ENCODE data around the gene MT1X. TPM values are rescaled to one million over a fixed set of nuclear protein-coding genes. Genes with fewer than 3 reads are reported as not detected.

The MT1X gene
- polyA plus RNA-seq, 2 of the 4 experiments (the other 2 are of a cell fraction), result 44.0 to 131 TPM

DNA sequence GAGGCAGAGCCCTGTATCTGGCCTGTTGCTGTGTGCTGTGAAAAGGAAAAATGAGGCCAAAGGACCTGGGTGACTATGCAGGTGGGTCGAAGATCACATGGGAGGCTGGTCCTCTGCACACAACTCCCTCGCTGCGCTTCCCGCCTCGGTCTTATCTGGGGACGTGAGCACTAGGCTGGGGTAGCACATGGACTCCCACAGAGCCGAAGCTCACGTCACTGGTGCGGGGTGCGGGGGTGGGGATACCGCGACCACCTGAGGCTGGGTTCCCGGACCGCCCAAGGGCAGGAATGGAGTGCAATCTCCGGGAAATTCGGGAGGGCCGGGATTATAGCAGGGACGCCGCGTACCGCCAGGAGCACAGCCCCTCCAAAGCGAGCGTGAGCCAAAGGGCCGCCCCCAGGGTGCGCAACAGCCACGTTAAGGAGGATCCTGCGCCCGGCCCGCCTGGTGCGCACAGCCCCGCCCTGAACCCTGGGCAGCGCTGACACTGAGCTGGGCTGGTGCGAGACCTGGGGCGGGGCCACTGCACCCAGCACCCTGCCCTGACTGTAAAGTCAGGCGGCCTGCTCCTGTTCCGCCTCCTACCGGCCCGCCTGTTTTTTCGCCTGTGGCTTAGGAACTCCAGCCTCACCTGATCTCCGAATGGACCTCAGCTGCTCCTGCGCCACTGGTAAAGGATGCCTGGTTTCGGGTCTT, 39.0 kb upstream of the MT1X start:
- ChIA-PET CTCF (interaction anchor here (0.5 to 25.6 kb wide), 26 partner anchors 8 to 333 kb away, joined by 3 to 340 read pairs (median 4); partner anchors contain the start of genes MT1B, MT1E, MT1G and MT1H), POLR2A (interaction anchor here (0.6 to 2.2 kb wide), 7 partner anchors 12 to 39 kb away, joined by 3 to 33 read pairs (median 4); partner anchors contain the start of genes MT1F, MT1X and MT2A)
- 30% methylated on average over 16 of the region's 42 CpGs for WGBS (ENCODE audit: missing lambda C conversion rate)
- peak overlapping the region; percentile 72 to 90 for H3K27ac ChIP-seq
- FAIRE-seq (no peak), ATAC-seq (peak; percentile 97 to 100), DNase-seq (ENCODE audit: low read depth in 1 of 2, low spot score in 1 of 2) (peak; percentile 80 to 85)
- no peaks in the 10 kb centered on the region for H3K9me3 ChIP-seq
- peak overlapping the region; percentile 78 for H3K4me2 ChIP-seq
- H3K4me1 ChIP-seq, result peaks cover 10% of the 10 kb centered on the region; the same call in 2 of the 3 replicates
- TF ChIP-seq ESRRA (IDR thresholded peaks at IDR 0.05; ENCODE audit: borderline replicate concordance, low read length), result no peak
- TF ChIP-seq, protein P1, sequence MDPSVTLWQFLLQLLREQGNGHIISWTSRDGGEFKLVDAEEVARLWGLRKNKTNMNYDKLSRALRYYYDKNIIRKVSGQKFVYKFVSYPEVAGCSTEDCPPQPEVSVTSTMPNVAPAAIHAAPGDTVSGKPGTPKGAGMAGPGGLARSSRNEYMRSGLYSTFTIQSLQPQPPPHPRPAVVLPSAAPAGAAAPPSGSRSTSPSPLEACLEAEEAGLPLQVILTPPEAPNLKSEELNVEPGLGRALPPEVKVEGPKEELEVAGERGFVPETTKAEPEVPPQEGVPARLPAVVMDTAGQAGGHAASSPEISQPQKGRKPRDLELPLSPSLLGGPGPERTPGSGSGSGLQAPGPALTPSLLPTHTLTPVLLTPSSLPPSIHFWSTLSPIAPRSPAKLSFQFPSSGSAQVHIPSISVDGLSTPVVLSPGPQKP (IDR thresholded peaks at IDR 0.05; ENCODE audit: low read depth, low read length), result no peak
- TF ChIP-seq, protein P2, sequence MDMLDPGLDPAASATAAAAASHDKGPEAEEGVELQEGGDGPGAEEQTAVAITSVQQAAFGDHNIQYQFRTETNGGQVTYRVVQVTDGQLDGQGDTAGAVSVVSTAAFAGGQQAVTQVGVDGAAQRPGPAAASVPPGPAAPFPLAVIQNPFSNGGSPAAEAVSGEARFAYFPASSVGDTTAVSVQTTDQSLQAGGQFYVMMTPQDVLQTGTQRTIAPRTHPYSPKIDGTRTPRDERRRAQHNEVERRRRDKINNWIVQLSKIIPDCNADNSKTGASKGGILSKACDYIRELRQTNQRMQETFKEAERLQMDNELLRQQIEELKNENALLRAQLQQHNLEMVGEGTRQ (IDR thresholded peaks at IDR 0.05), result no peak
- no peak for TF ChIP-seq FOSB (CRISPR knock-in tag; IDR thresholded peaks at IDR 0.05)
- no peak for TF ChIP-seq EP300 (IDR thresholded peaks at IDR 0.05)
- no peak for TF ChIP-seq GATA3 (IDR thresholded peaks at IDR 0.05; ENCODE audit: borderline replicate concordance)
- TF ChIP-seq HOXB5 (CRISPR knock-in tag; IDR thresholded peaks at IDR 0.05), result no peak
- TF ChIP-seq ZNF302 (CRISPR knock-in tag; IDR thresholded peaks at IDR 0.05), result no peak
- peak; percentile 58 for TF ChIP-seq SMC3 (IDR thresholded peaks at IDR 0.05)
- TF ChIP-seq RAD21 (conservative IDR thresholded peaks at IDR 0.05 in 1 of 2, IDR thresholded peaks at IDR 0.05 in 1 of 2), result peak; percentile 60 to 67
- TF ChIP-seq JUNB (IDR thresholded peaks at IDR 0.05), result no peak
- TF ChIP-seq TFCP2L1 (CRISPR knock-in tag; IDR thresholded peaks at IDR 0.05), result 0 out of 2 replicates have a peak, but pooled peaks have one; percentile 40
- no peak for TF ChIP-seq CBX8 (IDR thresholded peaks at IDR 0.05)
- TF ChIP-seq, protein P3, sequence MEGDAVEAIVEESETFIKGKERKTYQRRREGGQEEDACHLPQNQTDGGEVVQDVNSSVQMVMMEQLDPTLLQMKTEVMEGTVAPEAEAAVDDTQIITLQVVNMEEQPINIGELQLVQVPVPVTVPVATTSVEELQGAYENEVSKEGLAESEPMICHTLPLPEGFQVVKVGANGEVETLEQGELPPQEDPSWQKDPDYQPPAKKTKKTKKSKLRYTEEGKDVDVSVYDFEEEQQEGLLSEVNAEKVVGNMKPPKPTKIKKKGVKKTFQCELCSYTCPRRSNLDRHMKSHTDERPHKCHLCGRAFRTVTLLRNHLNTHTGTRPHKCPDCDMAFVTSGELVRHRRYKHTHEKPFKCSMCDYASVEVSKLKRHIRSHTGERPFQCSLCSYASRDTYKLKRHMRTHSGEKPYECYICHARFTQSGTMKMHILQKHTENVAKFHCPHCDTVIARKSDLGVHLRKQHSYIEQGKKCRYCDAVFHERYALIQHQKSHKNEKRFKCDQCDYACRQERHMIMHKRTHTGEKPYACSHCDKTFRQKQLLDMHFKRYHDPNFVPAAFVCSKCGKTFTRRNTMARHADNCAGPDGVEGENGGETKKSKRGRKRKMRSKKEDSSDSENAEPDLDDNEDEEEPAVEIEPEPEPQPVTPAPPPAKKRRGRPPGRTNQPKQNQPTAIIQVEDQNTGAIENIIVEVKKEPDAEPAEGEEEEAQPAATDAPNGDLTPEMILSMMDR (IDR thresholded peaks at IDR 0.05), result peak; percentile 51
- peak in 1 of 2 experiments; percentile 18; a peak in 1 of 5 replicates for TF ChIP-seq JUN (IDR thresholded peaks at IDR 0.05)
- TF ChIP-seq, protein P4, sequence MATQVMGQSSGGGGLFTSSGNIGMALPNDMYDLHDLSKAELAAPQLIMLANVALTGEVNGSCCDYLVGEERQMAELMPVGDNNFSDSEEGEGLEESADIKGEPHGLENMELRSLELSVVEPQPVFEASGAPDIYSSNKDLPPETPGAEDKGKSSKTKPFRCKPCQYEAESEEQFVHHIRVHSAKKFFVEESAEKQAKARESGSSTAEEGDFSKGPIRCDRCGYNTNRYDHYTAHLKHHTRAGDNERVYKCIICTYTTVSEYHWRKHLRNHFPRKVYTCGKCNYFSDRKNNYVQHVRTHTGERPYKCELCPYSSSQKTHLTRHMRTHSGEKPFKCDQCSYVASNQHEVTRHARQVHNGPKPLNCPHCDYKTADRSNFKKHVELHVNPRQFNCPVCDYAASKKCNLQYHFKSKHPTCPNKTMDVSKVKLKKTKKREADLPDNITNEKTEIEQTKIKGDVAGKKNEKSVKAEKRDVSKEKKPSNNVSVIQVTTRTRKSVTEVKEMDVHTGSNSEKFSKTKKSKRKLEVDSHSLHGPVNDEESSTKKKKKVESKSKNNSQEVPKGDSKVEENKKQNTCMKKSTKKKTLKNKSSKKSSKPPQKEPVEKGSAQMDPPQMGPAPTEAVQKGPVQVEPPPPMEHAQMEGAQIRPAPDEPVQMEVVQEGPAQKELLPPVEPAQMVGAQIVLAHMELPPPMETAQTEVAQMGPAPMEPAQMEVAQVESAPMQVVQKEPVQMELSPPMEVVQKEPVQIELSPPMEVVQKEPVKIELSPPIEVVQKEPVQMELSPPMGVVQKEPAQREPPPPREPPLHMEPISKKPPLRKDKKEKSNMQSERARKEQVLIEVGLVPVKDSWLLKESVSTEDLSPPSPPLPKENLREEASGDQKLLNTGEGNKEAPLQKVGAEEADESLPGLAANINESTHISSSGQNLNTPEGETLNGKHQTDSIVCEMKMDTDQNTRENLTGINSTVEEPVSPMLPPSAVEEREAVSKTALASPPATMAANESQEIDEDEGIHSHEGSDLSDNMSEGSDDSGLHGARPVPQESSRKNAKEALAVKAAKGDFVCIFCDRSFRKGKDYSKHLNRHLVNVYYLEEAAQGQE (IDR thresholded peaks at IDR 0.05), result no peak
- TF ChIP-seq KDM5A (IDR thresholded peaks at IDR 0.05), result no peak
- TF ChIP-seq, protein P5, sequence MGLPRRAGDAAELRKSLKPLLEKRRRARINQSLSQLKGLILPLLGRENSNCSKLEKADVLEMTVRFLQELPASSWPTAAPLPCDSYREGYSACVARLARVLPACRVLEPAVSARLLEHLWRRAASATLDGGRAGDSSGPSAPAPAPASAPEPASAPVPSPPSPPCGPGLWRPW (IDR thresholded peaks at IDR 0.05), result no peak
- no peak for TF ChIP-seq TP53 (CRISPR knock-in tag; IDR thresholded peaks at IDR 0.05)
- TF ChIP-seq, protein P6, sequence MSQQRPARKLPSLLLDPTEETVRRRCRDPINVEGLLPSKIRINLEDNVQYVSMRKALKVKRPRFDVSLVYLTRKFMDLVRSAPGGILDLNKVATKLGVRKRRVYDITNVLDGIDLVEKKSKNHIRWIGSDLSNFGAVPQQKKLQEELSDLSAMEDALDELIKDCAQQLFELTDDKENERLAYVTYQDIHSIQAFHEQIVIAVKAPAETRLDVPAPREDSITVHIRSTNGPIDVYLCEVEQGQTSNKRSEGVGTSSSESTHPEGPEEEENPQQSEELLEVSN (IDR thresholded peaks at IDR 0.05; ENCODE audit: borderline replicate concordance, low read depth), result peak; percentile 57
- TF ChIP-seq CBX2 (IDR thresholded peaks at IDR 0.05; ENCODE audit: borderline replicate concordance, low read depth), result no peak
- TF ChIP-seq, protein P7, sequence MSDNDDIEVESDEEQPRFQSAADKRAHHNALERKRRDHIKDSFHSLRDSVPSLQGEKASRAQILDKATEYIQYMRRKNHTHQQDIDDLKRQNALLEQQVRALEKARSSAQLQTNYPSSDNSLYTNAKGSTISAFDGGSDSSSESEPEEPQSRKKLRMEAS (IDR thresholded peaks at IDR 0.05), result peak; percentile 50
- TF ChIP-seq, protein P8, sequence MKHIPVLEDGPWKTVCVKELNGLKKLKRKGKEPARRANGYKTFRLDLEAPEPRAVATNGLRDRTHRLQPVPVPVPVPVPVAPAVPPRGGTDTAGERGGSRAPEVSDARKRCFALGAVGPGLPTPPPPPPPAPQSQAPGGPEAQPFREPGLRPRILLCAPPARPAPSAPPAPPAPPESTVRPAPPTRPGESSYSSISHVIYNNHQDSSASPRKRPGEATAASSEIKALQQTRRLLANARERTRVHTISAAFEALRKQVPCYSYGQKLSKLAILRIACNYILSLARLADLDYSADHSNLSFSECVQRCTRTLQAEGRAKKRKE (CRISPR knock-in tag; IDR thresholded peaks at IDR 0.05; ENCODE audit: low read depth), result no peak
- TF ChIP-seq NFE2L2 (conservative IDR thresholded peaks at IDR 0.05; ENCODE audit: low read length), result no peak
- TF ChIP-seq, protein P9, sequence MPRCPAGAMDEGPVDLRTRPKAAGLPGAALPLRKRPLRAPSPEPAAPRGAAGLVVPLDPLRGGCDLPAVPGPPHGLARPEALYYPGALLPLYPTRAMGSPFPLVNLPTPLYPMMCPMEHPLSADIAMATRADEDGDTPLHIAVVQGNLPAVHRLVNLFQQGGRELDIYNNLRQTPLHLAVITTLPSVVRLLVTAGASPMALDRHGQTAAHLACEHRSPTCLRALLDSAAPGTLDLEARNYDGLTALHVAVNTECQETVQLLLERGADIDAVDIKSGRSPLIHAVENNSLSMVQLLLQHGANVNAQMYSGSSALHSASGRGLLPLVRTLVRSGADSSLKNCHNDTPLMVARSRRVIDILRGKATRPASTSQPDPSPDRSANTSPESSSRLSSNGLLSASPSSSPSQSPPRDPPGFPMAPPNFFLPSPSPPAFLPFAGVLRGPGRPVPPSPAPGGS (IDR thresholded peaks at IDR 0.05), result no peak
- TF ChIP-seq HEYL (CRISPR knock-in tag; IDR thresholded peaks at IDR 0.05), result no peak
- peak overlapping the region; percentile 38 for H3K4me3 ChIP-seq
